HG02623 (cell line): Measurements from ENCODE around the gene RPL7A.
"Not testable (repeated sequence)": the region's sequence is repeated elsewhere in the genome, so short reads cannot be mapped to it uniquely, and the experiment has no call there.

Source experiments
- ATAC-seq: cut with Tn5 transposase; IDR thresholded peaks from one replicate; pipeline ENCODE4 v1.9.1; 2021; ENCODE audit warnings: moderate library complexity; ENCODE audit not compliant: unreplicated experiment

The RPL7A gene

DNA sequence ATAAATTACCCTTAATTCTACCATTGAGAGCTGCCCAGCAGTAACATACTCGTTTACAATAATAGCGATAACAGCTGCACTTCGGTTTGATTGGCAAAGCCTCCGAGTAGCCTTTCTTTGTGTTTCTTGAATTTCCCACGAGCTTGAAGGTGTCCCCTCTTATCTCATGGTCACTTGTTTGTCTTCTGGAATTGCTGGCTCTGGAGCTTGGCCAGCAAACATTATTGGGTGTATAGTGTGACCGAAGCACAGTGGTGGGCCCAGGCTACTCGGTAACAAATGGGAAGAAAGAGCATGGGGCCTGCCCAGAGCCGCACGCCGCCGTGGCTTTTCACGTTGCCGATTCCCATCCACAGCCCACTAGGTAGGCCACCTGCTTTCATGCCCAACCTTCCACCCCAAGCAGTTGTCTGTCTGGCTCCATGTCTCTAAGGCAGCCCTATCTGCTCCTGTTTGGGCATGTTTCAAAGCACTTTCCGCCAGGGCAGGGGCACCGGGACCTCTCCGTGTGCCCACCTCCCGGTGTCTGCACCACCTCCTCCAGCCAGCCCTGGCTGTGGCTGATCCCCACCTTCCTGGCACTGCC, 36.8 kb downstream of the RPL7A start:
- ATAC-seq = no peak

DNA sequence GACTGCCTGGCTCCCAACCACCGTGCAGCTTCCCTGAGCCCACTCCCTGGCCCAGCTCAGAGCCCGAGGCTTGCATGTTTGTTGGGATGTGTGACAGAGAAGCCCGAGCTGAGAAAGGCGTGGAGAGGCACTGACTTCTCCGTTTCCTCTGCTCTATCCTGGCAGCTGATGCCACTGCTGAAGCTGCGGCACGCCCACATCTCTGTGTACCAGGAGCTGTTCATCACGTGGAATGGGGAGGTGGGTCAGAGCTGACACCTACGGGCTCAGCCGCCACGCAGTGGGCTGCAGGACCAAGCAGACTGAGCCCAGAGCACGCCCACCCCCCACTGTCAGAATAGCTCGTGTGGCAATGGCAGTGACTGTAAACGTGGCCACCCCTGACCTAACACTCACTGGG, 37.4 kb downstream of the RPL7A start:
- no peak for ATAC-seq

- ATAC-seq = no peak
Observed at GRCh38 chr9:133386338-133386737, 38.3 kb downstream of the RPL7A start.

DNA sequence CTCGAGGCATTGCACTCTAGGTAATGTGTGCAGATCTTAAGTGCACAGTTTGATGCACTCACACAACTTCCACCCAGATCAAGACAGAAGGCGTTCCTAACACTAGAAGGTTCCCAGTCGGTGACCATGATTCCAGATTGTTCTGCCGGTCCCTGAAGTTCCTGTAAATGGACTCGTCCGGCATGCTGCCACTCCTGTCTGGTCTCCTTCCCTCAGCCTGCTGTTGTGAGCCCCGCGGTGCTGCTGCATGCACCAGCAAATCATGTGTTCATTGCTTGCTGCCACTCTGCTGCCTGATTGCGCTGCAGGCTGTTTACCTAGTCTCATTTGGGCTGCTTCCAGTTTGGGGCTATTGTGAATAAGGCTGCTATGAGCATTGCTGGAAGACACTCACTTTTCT, 39.7 kb downstream of the RPL7A start:
- ATAC-seq = no peak

DNA sequence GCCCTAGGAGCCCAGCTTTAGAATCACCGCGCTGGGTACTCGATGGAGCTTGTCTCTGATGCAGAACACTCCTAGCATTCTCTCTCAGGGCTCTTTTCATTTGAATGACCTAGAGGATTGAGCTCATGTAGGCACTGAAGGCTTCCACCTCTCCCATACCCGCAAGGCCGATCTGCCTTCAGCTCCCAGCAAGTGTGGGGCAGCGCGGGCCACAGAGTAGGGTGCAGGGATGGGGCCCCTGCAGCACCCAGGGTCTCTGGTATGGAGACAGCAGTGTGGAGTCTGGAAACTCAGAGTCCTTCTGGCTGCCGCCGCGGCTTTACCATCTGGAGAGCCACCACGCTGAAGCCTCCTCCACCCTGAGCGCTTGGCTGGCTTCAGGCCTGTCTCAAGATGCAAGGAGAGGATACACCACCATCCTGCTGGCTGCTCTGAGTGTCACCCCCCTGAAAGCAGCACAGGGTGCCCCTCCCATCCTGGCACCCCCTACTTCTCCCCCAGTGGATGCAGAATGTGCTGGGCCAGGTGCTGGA, 41.1 kb downstream of the RPL7A start:
- no peak for ATAC-seq

DNA sequence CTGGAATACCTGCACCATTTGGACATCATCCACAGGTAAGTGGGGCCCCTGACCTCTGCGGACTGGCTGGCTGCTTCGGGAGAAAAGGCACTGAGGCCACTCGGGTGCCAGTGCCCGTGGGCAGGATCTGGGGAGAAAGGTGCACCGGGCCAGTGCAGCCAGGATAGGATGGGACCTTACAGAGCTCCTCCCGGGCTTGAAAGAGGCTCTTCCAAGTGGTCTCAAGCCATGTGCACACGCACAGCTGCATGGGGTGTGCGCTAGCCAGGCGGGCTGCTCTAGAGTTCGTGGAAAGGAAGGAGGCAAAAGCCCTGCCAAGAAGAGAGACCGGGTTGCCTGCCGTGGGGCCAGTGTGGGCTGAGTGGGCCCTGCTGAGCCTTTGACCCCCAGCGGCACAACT, 41.5 kb downstream of the RPL7A start:
- no peak for ATAC-seq

GRCh38 chr9:133390713-133391112, 42.7 kb downstream of the RPL7A start:
- ATAC-seq = no peak

DNA sequence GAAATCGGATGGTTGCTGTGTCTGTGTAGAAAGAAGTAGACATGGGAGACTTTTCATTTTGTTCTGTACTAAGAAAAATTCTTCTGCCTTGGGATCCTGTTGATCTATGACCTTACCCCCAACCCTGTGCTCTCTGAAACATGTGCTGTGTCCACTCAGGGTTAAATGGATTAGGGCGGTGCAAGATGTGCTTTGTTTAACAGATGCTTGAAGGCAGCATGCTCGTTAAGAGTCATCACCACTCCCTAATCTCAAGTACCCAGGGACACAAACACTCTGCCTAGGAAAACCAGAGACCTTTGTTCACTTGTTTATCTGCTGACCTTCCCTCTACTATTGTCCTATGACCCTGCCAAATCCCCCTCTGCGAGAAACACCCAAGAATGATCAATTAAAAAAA, 43.4 kb downstream of the RPL7A start:
- ATAC-seq = not testable (repeated sequence)

- ATAC-seq = not testable (repeated sequence)
Observed at GRCh38 chr9:133392308-133392707, 44.3 kb downstream of the RPL7A start.

- no peak for ATAC-seq
Observed at GRCh38 chr9:133393399-133393798, 45.4 kb downstream of the RPL7A start.

DNA sequence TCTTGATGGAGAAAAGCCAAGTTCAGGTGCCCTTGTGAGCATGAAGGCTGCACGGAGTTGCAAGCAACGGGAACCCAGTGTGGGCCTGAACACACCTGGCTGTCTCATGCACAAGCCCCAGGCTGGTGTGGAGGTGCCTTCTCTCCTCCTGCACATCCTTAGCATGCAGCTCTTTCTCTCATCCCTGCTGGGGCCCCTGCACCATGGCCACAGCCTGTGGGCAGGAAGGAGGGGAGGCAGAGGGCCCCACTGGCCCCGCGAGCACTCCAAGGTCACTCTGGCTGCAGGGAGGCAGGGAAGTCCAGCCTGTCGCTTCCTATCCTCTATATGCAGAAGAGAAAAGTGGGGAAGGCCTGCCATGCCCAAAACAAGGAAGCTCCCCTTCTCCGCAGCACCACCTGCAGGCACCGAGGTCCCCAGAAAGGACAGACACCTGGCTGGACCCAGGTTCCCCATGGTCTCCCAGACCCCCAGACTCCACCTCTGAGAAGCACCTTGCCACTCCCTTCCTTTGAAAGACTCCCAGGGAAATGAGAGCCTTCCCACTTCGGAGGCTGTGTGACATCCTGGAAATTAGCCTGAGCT, 46.8 kb downstream of the RPL7A start:
- no peak for ATAC-seq

DNA sequence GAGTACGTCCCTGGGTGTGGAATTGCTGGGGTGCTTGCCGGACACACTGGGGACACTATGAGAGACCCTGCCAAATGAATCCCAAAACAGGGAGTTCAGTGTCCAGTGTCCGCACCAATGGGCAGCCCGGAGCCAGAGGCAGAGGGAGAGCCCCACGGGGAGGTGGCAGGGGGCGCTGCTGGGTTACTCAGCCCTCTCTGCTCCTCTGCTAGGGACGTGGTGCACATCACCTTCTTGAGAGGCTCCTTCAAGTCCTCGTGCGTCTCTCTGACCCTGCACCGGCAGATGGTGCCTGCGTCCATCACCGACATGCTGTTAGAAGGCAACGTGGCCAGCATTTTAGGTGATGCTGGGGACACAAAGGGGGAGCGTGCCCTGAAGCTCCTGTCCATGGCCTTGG, 48.9 kb downstream of the RPL7A start:
- no peak for ATAC-seq

DNA sequence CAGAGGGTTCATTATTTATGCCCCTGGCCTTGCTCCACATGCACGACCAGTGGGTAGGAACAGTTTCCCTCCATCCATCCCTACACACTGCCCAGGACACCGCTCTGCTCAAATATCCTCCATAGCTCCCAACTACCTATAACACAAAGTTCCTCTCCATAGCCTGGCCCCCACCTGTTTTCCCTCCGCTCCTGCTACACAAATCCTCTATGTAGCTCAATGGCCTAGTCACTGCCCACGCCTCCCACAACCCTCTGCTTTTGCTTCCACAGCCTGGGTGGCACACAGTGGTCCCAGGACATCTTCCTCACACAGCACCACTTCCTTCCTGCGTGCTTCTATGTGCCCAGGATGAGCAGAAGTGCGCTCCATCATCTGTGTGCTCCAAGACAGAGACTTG, 49.4 kb downstream of the RPL7A start:
- ATAC-seq = no peak

- ATAC-seq = no peak
Observed at GRCh38 chr9:133397895-133398294, 49.9 kb downstream of the RPL7A start.

DNA sequence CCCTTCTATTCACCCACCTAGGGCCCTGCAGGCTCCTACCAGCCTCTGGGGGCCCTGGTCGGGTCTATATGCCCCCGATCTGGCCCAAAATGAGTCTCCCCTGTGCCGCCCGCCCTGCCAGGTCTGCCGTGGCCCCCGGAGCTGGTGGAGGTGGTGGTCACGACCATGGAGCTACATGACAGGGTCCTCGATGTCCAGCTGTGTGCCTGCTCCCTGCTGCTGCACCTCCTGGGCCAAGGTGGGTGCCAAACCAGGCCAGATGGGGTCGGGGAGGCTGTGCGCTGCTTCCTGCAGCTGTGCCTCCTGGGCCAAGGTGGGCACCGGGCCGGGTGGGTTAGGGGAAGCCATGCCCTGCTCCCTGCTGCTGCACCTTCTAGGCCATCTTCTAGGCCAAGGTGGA, 52.3 kb downstream of the RPL7A start:
- no peak for ATAC-seq
